ENCODE results near the gene CHAT.

GRCh38 chr10:49657606-49658005 is 43.8 kb downstream of the CHAT start:
- TF ChIP-seq CTCF (IDR thresholded peaks at IDR 0.05) (no peak), EZH2 (IDR thresholded peaks at IDR 0.05) (no peak)
